Activated naive CD4-positive, alpha-beta T cell treated with anti-CD3 and anti-CD28 coated beads for 36 hours (primary cell): Measurements from ENCODE around the gene TMEM130. TPM values are rescaled to one million over a fixed set of nuclear protein-coding genes. Genes with fewer than 3 reads are reported as not detected.

ENCODE experiments used
- CTCF ChIA-PET: fragments of 350-600 bp; sonication (Branson Sonifier 250); formaldehyde crosslinking; loops from one replicate; lab custom pipeline; 2021; ENCODE audit warnings: antibody characterized with exemption; lab: Charles Lee
- DNase-seq: peaks from one replicate; pipeline ENCODE4 v3.0.0-alpha.2; 2020
- H3K27ac Mint-ChIP-seq: one replicate; pipeline ENCODE4 v1.8.0; 2021; ENCODE audit warnings: mild to moderate bottlenecking, mixed read lengths
- H3K27me3 Mint-ChIP-seq: one replicate; pipeline ENCODE4 v1.8.0; 2021; ENCODE audit warnings: low read depth, mixed read lengths
- H3K36me3 Mint-ChIP-seq: one replicate; pipeline ENCODE4 v1.8.0; 2021; ENCODE audit warnings: low read depth, mixed read lengths
- H3K4me1 Mint-ChIP-seq: one replicate; pipeline ENCODE4 v1.8.0; 2021; ENCODE audit warnings: low read depth, mixed read lengths
- H3K4me3 Mint-ChIP-seq: one replicate; pipeline ENCODE4 v1.8.0; 2021; ENCODE audit warnings: mild to moderate bottlenecking, moderate library complexity, mixed read lengths
- H3K9me3 Mint-ChIP-seq: one replicate; pipeline ENCODE4 v1.8.0; 2021; ENCODE audit warnings: mixed read lengths
- intact Hi-C: fragments of 100-400 bp; cut with micrococcal nuclease; formaldehyde crosslinking; loops from one replicate; pipeline ENCODE4 v1.15.1; 2023
- total RNA-seq, 2 experiments: library from RNA; stranded (reverse); gene quantifications; one replicate each; pipeline ENCODE4 v1.2.3, GENCODE V29; 2021

Gene TMEM130
- total RNA-seq, 2 experiments from 2014 or later = 0.10 TPM; not detected in 1

DNA sequence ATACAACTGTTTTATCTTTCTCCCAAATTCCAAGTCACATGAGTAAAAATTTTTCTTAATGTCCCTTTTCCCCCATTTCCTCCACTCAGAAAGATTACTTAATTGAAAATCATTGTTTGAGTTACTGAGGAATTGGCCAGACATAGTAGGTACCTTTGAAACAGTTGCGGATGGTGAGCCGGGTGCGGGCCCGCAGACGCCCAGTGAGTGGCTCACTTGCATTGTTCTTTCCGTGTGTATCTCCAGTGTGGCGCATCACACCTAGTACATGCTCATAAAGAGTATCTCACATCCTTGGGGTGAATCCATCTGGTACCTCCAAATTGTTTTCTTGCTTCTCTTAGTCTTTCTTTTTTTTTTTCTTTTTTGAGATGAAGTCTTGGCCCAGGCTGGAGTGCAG lies 22.8 kb upstream of the TMEM130 start:
- DNase-seq = no peak
- CTCF ChIA-PET = no interaction called here
- no peaks in the 10 kb centered on the region for H3K27me3 Mint-ChIP-seq
- intact Hi-C loops = no loop called here
- no peak overlapping the region for H3K27ac Mint-ChIP-seq
- H3K4me3 Mint-ChIP-seq = no peak overlapping the region
- H3K9me3 Mint-ChIP-seq = no peaks in the 10 kb centered on the region
- H3K36me3 Mint-ChIP-seq = peaks cover 35% of the 10 kb centered on the region
- peaks cover 7% of the 10 kb centered on the region for H3K4me1 Mint-ChIP-seq

DNA sequence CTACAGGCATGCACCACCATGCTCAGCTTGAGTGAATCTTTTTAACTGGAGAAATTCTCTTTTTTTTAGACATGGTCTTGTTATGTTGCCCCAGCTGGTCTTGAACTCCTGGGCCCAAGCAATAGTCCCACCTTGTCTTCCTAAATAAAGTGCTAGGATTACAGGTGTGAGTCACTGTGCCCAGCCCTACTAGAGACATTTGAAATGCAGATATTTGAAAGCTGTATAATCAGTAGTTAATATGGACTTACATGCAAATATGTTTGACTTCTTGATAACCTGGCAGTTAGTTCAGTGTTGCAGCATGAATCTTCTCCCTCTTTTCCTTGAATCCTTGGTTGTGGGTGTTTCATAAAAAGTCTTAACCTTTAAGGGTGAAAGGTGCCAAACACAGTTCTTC lies 17.2 kb upstream of the TMEM130 start:
- H3K9me3 Mint-ChIP-seq = no peaks in the 10 kb centered on the region
- no peak for DNase-seq
- no peak overlapping the region for H3K27ac Mint-ChIP-seq
- CTCF ChIA-PET = interaction anchor here (0.9 to 2.2 kb wide), 2 partner anchors 7 to 9 kb away, joined by 3 to 5 read pairs; partner anchors contain the start of gene TRRAP
- H3K4me1 Mint-ChIP-seq = peaks cover 15% of the 10 kb centered on the region
- no peaks in the 10 kb centered on the region for H3K27me3 Mint-ChIP-seq
- intact Hi-C loops = no loop called here
- peaks cover 35% of the 10 kb centered on the region for H3K36me3 Mint-ChIP-seq
- H3K4me3 Mint-ChIP-seq = no peak overlapping the region

- no peak overlapping the region for H3K4me3 Mint-ChIP-seq
- H3K27me3 Mint-ChIP-seq = no peaks in the 10 kb centered on the region
- H3K9me3 Mint-ChIP-seq = no peaks in the 10 kb centered on the region
- peaks cover 39% of the 10 kb centered on the region for H3K4me1 Mint-ChIP-seq
- peaks cover 35% of the 10 kb centered on the region for H3K36me3 Mint-ChIP-seq
- intact Hi-C loops = no loop called here
- H3K27ac Mint-ChIP-seq = no peak overlapping the region
- DNase-seq = no peak
- CTCF ChIA-PET = interaction anchor here (0.6 kb wide), 1 partner anchor 39 kb away, joined by 3 read pairs; no protein-coding TSS in a partner anchor
These were observed 14.6 kb upstream of the TMEM130 start for GRCh38 chr7:98884416-98884815.

DNA sequence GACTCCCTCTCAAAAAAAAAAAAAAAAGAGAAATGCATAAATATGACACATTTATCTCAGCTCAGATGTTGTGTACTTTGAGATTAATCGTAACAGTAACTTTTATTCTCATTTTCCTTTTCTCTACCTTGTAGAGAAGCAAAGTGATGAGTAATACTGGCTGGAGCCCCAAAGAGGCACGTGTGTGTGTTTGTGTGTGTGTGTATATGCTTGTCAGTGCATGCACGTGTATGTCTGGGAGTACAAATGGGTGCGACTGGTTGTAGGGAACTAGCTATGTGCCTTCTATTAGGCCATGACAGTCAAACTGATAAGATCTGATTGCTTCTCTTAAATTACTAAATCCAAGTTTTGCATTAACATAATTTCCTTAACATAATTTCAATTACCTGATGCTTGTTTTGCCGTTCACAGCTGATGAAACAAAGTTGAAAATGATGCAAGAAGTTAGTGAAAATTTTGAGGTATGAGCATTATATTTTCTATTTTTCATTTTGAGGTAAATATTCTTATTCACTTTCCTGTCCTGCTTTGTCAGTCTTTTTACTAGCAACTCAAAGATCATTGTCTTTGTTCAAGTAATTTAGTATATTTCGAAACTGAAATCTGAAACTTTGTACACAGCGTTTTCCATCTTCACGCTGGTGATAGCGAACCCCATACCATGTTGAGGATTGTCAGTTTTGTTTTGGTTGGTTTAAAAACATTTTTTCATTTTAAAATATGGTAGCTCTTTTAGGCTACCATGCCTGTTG lies 11.9 kb upstream of the TMEM130 start:
- no peaks in the 10 kb centered on the region for H3K27me3 Mint-ChIP-seq
- no peaks in the 10 kb centered on the region for H3K9me3 Mint-ChIP-seq
- no peak overlapping the region for H3K4me3 Mint-ChIP-seq
- H3K27ac Mint-ChIP-seq = peak overlapping the region; percentile 10
- intact Hi-C loops = no loop called here
- H3K4me1 Mint-ChIP-seq = peaks cover 33% of the 10 kb centered on the region
- CTCF ChIA-PET = interaction anchor here (1.2 to 1.4 kb wide), 2 partner anchors 9 to 41 kb away, joined by 3 to 6 read pairs; no protein-coding TSS in a partner anchor
- H3K36me3 Mint-ChIP-seq = peaks cover 29% of the 10 kb centered on the region
- DNase-seq = peak; percentile 16

GRCh38 chr7:98880485-98880884 lies 10.7 kb upstream of the TMEM130 start:
- Mint-ChIP-seq H3K27me3 (no peaks in the 10 kb centered on the region), H3K27ac (peak overlapping the region; percentile 94), H3K36me3 (peaks cover 27% of the 10 kb centered on the region), H3K4me1 (peaks cover 33% of the 10 kb centered on the region), H3K4me3 (peak overlapping the region; percentile 88), H3K9me3 (no peaks in the 10 kb centered on the region)
- CTCF ChIA-PET = no interaction called here
- intact Hi-C loops = no loop called here
- no peak for DNase-seq

DNA sequence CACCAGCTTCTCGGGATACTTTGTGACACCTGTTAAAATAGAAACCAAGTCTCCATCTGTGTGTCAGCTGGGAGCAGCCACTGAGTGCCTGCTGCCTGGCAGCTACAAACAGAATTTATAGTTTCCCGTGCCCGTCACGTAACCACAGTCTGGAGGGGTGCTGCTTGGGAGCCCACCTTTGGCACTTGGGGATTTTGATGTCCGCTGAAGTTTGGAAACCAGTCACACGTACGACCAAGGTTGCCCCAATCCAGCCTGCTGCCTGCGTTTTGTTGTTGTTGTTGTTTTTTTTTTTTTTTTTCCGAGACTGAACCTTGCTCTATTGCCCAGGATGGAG lies 10.1 kb upstream of the TMEM130 start:
- peak overlapping the region; percentile 94 for H3K27ac Mint-ChIP-seq
- peak overlapping the region; percentile 88 for H3K4me3 Mint-ChIP-seq
- peaks cover 33% of the 10 kb centered on the region for H3K4me1 Mint-ChIP-seq
- no peak for DNase-seq
- H3K36me3 Mint-ChIP-seq = peaks cover 27% of the 10 kb centered on the region
- CTCF ChIA-PET = interaction anchor here (0.6 to 2.1 kb wide), 5 partner anchors 8 to 676 kb away, joined by 3 to 5 read pairs (median 3); no protein-coding TSS in a partner anchor
- no peaks in the 10 kb centered on the region for H3K9me3 Mint-ChIP-seq
- H3K27me3 Mint-ChIP-seq = no peaks in the 10 kb centered on the region
- intact Hi-C loops = loop anchor here (1.0 to 5.0 kb wide), 7 partner anchors 10 to 908 kb away; partner anchors contain the start of genes ARPC1A, BAIAP2L1, BRI3 and TMEM130

DNA sequence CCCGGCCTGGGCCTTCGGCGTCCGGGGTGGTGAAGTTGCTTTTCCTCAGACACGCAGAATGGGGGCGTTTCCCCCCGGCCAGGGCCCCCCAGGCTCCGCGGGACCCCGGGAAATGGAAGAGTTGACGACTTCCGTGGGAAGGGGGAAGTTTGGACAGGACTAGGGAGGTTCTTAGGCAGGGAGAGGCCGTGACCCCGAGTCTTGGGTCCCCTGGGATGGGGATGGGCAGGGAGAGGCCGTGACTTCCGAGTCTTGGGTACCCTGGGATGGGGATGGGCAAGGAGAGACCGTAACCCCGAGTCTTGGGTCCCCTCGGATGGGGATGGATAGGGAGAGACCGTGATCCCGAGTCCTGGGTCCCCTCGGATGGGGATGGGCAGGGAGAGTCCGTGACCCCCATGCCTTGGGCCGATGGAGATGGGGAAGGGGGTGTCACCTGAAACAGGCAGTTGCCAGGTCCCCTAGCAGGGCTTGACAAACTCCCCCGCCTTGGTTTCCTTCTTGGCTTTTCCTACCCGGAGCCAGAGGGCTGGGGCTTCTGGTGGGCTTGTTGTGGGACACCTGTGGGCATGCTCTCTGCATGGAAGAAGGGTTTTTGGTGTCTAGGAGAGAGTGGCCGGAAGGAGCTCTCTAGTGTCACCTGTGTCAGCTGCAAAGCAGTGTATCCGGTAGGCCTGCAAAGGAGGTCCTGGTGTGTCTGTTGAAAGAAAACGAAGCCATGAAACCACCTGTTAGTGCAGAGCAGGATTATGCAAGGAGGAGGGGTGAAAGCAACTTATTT lies 9.6 kb upstream of the TMEM130 start:
- Mint-ChIP-seq H3K9me3 (no peaks in the 10 kb centered on the region), H3K27ac (peak overlapping the region; percentile 94), H3K27me3 (no peaks in the 10 kb centered on the region), H3K4me1 (peaks cover 33% of the 10 kb centered on the region), H3K36me3 (peaks cover 24% of the 10 kb centered on the region), H3K4me3 (peak overlapping the region; percentile 88)
- CTCF ChIA-PET = interaction anchor here (0.6 to 2.1 kb wide), 7 partner anchors 8 to 676 kb away, joined by 3 to 5 read pairs (median 3); partner anchors contain the start of gene BAIAP2L1
- intact Hi-C loops = loop anchor here (1.0 to 5.0 kb wide), 7 partner anchors 9 to 907 kb away; partner anchors contain the start of genes ARPC1A, BAIAP2L1, BRI3 and TMEM130
- DNase-seq = peak; percentile 82

DNA sequence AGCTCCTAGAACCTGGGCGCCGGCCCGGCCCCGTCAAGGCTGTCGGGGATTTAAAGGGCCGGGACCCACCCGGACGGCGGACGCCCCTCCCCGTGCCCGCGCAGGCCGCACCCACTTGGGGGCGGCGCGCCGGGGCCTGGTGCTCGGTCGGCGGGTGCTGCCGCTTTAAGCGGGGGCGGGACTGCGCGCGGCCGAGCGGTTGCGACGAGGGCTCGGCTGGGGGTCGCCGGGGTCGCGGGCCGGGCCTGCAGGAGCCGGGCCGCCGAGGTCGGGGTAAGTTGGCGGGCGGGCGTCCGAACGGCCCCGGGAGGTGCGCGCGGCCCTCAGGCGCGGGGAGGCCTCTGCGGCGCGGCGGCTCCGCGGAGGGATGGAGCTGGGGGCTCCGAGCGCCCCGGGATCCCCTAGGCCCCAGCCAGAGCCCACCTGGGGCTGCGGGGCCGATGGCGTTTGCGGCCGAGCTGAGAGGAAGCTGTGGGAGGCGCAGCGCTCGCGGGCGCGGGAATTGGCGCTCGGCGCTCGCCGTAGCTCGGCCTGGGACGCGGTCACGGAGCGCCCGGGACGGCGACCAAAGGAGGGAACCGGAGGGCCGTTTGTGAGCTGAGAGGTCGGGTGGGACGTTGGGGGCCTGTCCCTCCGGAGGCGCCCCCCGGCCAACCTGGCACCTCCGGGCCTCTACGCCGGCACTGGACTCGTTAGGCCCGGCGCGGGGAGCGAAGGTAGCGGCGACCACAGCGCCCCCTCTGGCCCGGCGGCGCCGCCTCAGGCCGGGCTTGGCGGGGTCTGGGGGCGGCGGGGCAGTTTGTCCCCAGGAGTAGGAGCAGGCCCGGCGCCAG lies 8.8 kb upstream of the TMEM130 start, which contains the start of gene TRRAP:
Gene TRRAP (plus strand): TSS at position 168 of the 833 bp plus-strand sequence. CDS start 2,619 bp downstream, outside the sequence.
- Mint-ChIP-seq H3K9me3 (no peaks in the 10 kb centered on the region), H3K27ac (peak within 1 kb of the TSS; percentile 94), H3K27me3 (no peaks in the 10 kb centered on the region), H3K36me3 (peaks cover 18% of the 10 kb centered on the region), H3K4me1 (peaks cover 30% of the 10 kb centered on the region), H3K4me3 (peak within 1 kb of the TSS; percentile 88)
- intact Hi-C loops = loop anchor here (1.0 to 5.0 kb wide), 8 partner anchors 8 to 906 kb away; partner anchors contain the start of genes ARPC1A, BAIAP2L1, BRI3 and TECPR1
- DNase-seq = peak; percentile 78
- CTCF ChIA-PET = interaction anchor here (0.7 to 2.1 kb wide), 8 partner anchors 9 to 478 kb away, joined by 3 to 5 read pairs (median 4); partner anchors contain the start of gene BAIAP2L1

DNA sequence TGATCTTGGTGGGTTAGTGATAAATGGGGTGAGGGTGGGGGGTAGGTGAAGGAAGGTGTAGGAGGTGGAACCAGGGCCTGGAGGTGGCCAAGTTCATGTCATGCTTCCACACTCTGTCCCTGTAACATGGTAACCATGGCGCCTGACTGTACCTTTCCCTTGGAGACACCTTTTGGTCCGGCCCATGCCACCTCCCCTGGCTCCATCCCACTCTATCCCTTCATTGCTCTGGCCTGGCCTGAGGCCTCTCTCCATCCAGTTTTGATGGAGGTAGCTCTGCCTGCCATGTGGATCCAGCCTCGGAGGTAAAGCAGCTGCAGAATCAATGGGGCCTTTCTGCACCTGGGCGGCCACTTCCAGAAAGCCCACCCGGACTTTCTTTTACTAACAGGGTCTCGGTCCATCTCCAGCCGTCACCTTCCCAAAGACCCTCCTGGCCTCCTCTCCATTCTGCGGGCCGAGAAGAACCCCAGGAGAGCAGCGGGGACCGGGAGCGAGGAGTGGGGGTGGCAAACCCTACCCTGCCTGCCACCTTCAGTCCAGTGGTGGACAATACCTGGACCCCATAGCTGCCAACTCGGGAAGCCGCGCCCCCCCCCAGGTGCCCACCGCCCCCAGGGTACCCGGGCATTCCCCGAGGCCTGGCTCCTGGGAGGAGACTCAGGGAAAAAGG lies 8.0 kb upstream of the TMEM130 start:
- intact Hi-C loops = loop anchor here (1.0 to 5.0 kb wide), 5 partner anchors 265 to 906 kb away; partner anchors contain the start of genes ARPC1A and TECPR1
- no peaks in the 10 kb centered on the region for H3K9me3 Mint-ChIP-seq
- DNase-seq = no peak
- peak overlapping the region; percentile 47 for H3K4me3 Mint-ChIP-seq
- CTCF ChIA-PET = interaction anchor here (0.7 to 2.1 kb wide), 7 partner anchors 9 to 477 kb away, joined by 3 to 5 read pairs (median 3); partner anchors contain the start of gene BAIAP2L1
- peaks cover 16% of the 10 kb centered on the region for H3K36me3 Mint-ChIP-seq
- H3K27ac Mint-ChIP-seq = peak overlapping the region; percentile 24
- no peaks in the 10 kb centered on the region for H3K27me3 Mint-ChIP-seq
- peaks cover 28% of the 10 kb centered on the region for H3K4me1 Mint-ChIP-seq

DNA sequence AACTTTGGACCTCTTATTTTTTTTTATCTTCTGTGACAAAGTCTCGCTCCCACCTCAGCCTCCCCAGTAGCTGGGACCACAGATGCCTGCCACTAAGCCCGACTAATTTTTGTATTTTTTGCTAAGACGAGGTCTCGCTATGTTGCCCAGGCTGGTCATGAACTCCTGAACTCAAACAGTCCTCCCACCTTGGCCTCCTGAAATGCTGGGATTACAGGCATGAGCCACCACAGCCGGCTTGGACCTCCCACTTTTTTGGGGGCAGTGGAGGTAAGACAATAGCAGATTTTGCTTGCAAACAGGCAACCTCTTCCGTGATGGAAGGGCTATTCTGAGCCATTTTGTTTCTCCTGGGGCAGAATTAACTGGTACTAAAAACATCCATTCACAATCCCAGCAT lies 7.3 kb upstream of the TMEM130 start:
- intact Hi-C loops = loop anchor here (5.0 kb wide), 1 partner anchor 905 kb away; no protein-coding TSS in a partner anchor
- Mint-ChIP-seq H3K27ac (no peak overlapping the region), H3K27me3 (no peaks in the 10 kb centered on the region), H3K9me3 (no peaks in the 10 kb centered on the region), H3K4me3 (peak overlapping the region; percentile 41), H3K36me3 (peaks cover 9% of the 10 kb centered on the region), H3K4me1 (peaks cover 25% of the 10 kb centered on the region)
- no peak for DNase-seq
- CTCF ChIA-PET = no interaction called here

DNA sequence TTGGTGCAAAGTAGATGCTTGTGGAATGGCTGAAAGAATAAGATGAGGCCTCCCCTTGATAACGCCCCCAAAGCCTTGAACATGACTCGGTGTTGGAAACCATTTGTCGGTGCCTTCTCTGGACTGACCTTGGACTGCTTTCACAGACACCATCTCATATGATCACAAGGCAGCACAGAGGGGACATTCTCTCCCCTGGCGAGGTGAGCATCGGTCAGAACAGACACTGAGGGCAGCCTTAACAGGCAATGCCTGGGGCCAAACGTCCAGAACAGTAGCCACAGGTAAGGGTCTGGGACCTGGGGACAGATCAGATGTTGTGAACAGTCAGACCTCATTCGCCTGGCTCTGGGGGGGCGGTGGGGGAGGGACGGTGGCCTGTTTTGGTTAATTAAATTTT lies 5.7 kb upstream of the TMEM130 start:
- Mint-ChIP-seq H3K27me3 (peaks cover under 1% of the 10 kb centered on the region), H3K4me1 (peaks cover 9% of the 10 kb centered on the region), H3K27ac (no peak overlapping the region), H3K9me3 (no peaks in the 10 kb centered on the region), H3K36me3 (peaks cover 2% of the 10 kb centered on the region), H3K4me3 (no peak overlapping the region)
- CTCF ChIA-PET = no interaction called here
- DNase-seq = no peak
- intact Hi-C loops = loop anchor here (5.0 kb wide), 1 partner anchor 903 kb away; no protein-coding TSS in a partner anchor
